HG02943 (cell line): Measurements from ENCODE around the gene VWA3B.
"Not testable (repeated sequence)": the region's sequence is repeated elsewhere in the genome, so short reads cannot be mapped to it uniquely, and the experiment has no call there.

ENCODE experiments used
- ATAC-seq: cut with Tn5 transposase; IDR thresholded peaks from one replicate; pipeline ENCODE4 v1.9.1; 2021; ENCODE audit warnings: mild to moderate bottlenecking, low read depth, moderate library complexity; ENCODE audit not compliant: unreplicated experiment

VWA3B gene

GRCh38 chr2:98295275-98295674 is 208.3 kb downstream of the VWA3B start:
- ATAC-seq: no peak

- ATAC-seq: no peak
These were observed 208.9 kb downstream of the VWA3B start for GRCh38 chr2:98295721-98296414.

- ATAC-seq: no peak
These were observed 209.5 kb downstream of the VWA3B start for GRCh38 chr2:98296440-98296839.

- ATAC-seq: no peak
These were observed 211.1 kb downstream of the VWA3B start for GRCh38 chr2:98297817-98298682.

GRCh38 chr2:98298683-98299164 is 211.8 kb downstream of the VWA3B start:
- ATAC-seq: no peak

GRCh38 chr2:98299211-98299905 is 212.4 kb downstream of the VWA3B start:
- no peak for ATAC-seq

GRCh38 chr2:98300141-98300874 is 213.3 kb downstream of the VWA3B start:
- no peak for ATAC-seq

GRCh38 chr2:98301469-98301868 is 214.5 kb downstream of the VWA3B start:
- no peak for ATAC-seq

GRCh38 chr2:98307131-98307696 is 220.2 kb downstream of the VWA3B start:
- ATAC-seq: not testable (repeated sequence)

- no peak for ATAC-seq
These were observed 221.1 kb downstream of the VWA3B start for GRCh38 chr2:98308068-98308467.

GRCh38 chr2:98308532-98308931 is 221.6 kb downstream of the VWA3B start:
- no peak for ATAC-seq

GRCh38 chr2:98309580-98309979 is 222.6 kb downstream of the VWA3B start:
- ATAC-seq: no peak

GRCh38 chr2:98310010-98310409 is 223.0 kb downstream of the VWA3B start:
- ATAC-seq: no peak

GRCh38 chr2:98311090-98311489 is 224.1 kb downstream of the VWA3B start:
- ATAC-seq: no peak

GRCh38 chr2:98311771-98312545 is 225.0 kb downstream of the VWA3B start:
- ATAC-seq: no peak

- ATAC-seq: no peak
These were observed 226.7 kb downstream of the VWA3B start for GRCh38 chr2:98313492-98314250.

- no peak for ATAC-seq
These were observed 227.3 kb downstream of the VWA3B start for GRCh38 chr2:98314251-98314650.

- ATAC-seq: no peak
These were observed 229.0 kb downstream of the VWA3B start for GRCh38 chr2:98315957-98316356.

GRCh38 chr2:98317214-98317613 is 230.2 kb downstream of the VWA3B start:
- ATAC-seq: no peak
